Epithelial cell of esophagus (primary cell): ENCODE results near the gene TRPV2.
A peak's percentile ranks its signal among the peaks of the same experiment; 100 is the strongest.
"Not testable (repeated sequence)": the region's sequence is repeated elsewhere in the genome, so short reads cannot be mapped to it uniquely, and the experiment has no call there.

Experiments
- DNase-seq: peaks from one replicate; pipeline ENCODE4 v3.0.0; 2010; ENCODE audit warnings: low read depth
- H3K4me3 ChIP-seq: 2 replicates; pipeline ENCODE4 v1.5.1; 2011; ENCODE audit warnings: mild to moderate bottlenecking, low read length, control low read depth
- CTCF ChIP-seq: IDR thresholded peaks from 2 replicates; pipeline ENCODE4 v1.5.1; 2011; ENCODE audit warnings: low read depth, mild to moderate bottlenecking, low read length, control low read depth, inconsistent platforms; ENCODE audit not compliant: insufficient read depth; ENCODE audit errors: missing control alignments

TRPV2 gene

GRCh38 chr17:16391451-16391850, 23.9 kb upstream of the TRPV2 start:
- no peak for DNase-seq
- no peak for TF ChIP-seq CTCF
- H3K4me3 ChIP-seq = no peak overlapping the region

GRCh38 chr17:16392491-16392890, 22.9 kb upstream of the TRPV2 start:
- not testable (repeated sequence) for H3K4me3 ChIP-seq, DNase-seq

- not testable (repeated sequence) for H3K4me3 ChIP-seq, DNase-seq
Observed at GRCh38 chr17:16395887-16396286, 19.5 kb upstream of the TRPV2 start.

- not testable (repeated sequence) for H3K4me3 ChIP-seq, DNase-seq
Observed at GRCh38 chr17:16396693-16397092, 18.7 kb upstream of the TRPV2 start.

- no peak overlapping the region for H3K4me3 ChIP-seq
- TF ChIP-seq CTCF = no peak
- peak; percentile 53 for DNase-seq
Observed at GRCh38 chr17:16398270-16399267, 16.8 kb upstream of the TRPV2 start.

- H3K4me3 ChIP-seq, DNase-seq: not testable (repeated sequence)
Observed at GRCh38 chr17:16403847-16404246, 11.5 kb upstream of the TRPV2 start.

- no peak for DNase-seq
- TF ChIP-seq CTCF = no peak
Observed at GRCh38 chr17:16406742-16407674, 8.4 kb upstream of the TRPV2 start.

GRCh38 chr17:16407911-16408588, 7.3 kb upstream of the TRPV2 start:
- DNase-seq = peak; percentile 64
- no peak overlapping the region for H3K4me3 ChIP-seq
- TF ChIP-seq CTCF = no peak

More at GRCh38 chr17:16406742-16407674, 8.4 kb upstream of the TRPV2 start:
- peak overlapping the region; percentile 52 for H3K4me3 ChIP-seq
